ENCODE results near the gene NDUFB5. TPM values are rescaled to one million over a fixed set of nuclear protein-coding genes. Genes with fewer than 3 reads are reported as not detected.

The NDUFB5 gene
- polyA plus RNA-seq, 1 donor = 201 TPM

- DNase-seq = no peak
Measured at GRCh38 chr3:179676081-179676480, 71.5 kb downstream of the NDUFB5 start.

Other genes starting within 250 kb of the NDUFB5 start
- 29.2 TPM for gene GNB4, start 153.3 kb upstream of the NDUFB5 start, polyA plus RNA-seq (ENCODE audit: insufficient read length)
- 131 TPM for gene ACTL6A, start 41.9 kb upstream of the NDUFB5 start, polyA plus RNA-seq (ENCODE audit: insufficient read length)
- 57.8 TPM for gene MRPL47, start 156 bp upstream of the NDUFB5 start, polyA plus RNA-seq (ENCODE audit: insufficient read length)
- 19.0 TPM for gene USP13, start 48.2 kb downstream of the NDUFB5 start, polyA plus RNA-seq (ENCODE audit: insufficient read length)